ENCODE data around the gene ADCY4.

The ADCY4 gene

DNA sequence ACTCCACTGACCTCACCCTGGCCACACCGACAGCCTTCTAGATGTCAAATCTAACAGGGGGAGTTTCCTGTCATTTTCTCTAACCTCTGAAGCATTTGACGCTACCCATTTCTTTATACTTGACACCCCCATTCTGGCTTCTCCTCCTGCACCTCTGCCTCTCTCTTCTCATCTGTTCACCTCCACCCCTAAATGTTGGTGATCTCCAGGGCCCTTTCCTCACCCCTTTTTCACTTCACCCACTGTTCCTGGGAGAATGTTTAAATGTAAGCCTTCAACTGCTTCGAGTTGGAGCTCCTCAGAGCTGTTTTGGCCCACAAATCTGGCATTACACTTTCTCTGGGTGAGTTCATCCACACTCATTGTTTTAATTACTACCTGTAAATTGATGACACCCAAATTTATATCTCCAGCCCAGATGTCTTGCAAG, 63.0 kb downstream of the ADCY4 start:
- no peak overlapping the region for H3K27ac Mint-ChIP-seq
- peaks cover 5% of the 10 kb centered on the region for H3K36me3 Mint-ChIP-seq (ENCODE audit: low read depth)
- peaks cover 22% of the 10 kb centered on the region for H3K4me1 Mint-ChIP-seq
- H3K9me3 Mint-ChIP-seq: no peaks in the 10 kb centered on the region
- H3K27me3 Mint-ChIP-seq (ENCODE audit: low read depth, poor library complexity): peaks cover 9% of the 10 kb centered on the region
- no peak for TF ChIP-seq CTCF (IDR thresholded peaks at IDR 0.05)
- no peak for DNase-seq
- H3K4me3 Mint-ChIP-seq: peak overlapping the region; percentile 87

DNA sequence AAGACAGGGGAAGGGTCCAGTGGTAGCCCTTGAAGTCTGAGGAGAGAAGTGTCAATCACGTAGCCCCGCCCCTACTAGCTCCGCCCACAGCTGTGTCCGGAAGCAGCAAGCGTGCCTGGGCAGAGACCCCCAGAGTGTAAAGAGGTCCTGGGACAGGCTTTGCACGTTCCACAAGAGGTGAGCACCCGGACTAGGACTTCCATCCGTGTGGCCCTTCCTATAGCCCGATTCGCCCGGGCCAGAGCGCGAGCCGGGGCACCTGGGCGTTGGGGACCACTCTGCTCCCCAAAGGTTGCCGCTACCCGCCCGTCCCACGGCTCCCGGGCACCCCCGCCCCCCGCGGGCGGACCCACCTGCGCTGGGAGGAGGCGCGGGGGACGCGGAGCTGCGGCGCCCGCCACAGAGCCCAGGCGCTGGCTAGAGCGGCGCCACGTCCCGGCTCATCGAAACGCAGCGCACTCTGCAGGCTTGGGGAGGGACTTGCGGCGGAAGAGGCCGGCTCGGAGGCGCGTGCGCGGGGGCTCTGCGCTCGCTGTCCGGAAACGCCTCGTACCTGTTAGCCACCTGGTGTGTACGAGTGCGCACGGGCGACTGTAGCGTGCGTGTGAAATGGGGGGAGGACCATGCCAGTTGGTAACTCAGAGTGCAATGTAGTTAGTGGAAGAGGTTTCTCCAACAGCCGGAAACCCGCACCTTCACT, 63.6 kb downstream of the ADCY4 start, which contains the start of gene RABGGTA:
RABGGTA (minus strand) TSS at position 464 of the 700 bp plus-strand sequence. CDS start 482 bp downstream, outside the sequence.
- Mint-ChIP-seq H3K4me3 (peak within 1 kb of the TSS; percentile 87), H3K27me3 (ENCODE audit: low read depth, poor library complexity) (peaks cover 6% of the 10 kb centered on the region), H3K36me3 (ENCODE audit: low read depth) (peaks cover 10% of the 10 kb centered on the region), H3K4me1 (peaks cover 22% of the 10 kb centered on the region), H3K9me3 (no peaks in the 10 kb centered on the region), H3K27ac (peak within 1 kb of the TSS; percentile 89)
- peak; percentile 54 for TF ChIP-seq CTCF (IDR thresholded peaks at IDR 0.05)
- peak; percentile 91 for DNase-seq

- no peak for DNase-seq
- peak overlapping the region; percentile 87 for H3K4me3 Mint-ChIP-seq
- no peak for TF ChIP-seq CTCF (IDR thresholded peaks at IDR 0.05)
- H3K36me3 Mint-ChIP-seq (ENCODE audit: low read depth): peaks cover 10% of the 10 kb centered on the region
- H3K27ac Mint-ChIP-seq: peak overlapping the region; percentile 89
- H3K9me3 Mint-ChIP-seq: no peaks in the 10 kb centered on the region
- H3K27me3 Mint-ChIP-seq (ENCODE audit: low read depth, poor library complexity): peaks cover 6% of the 10 kb centered on the region
- peaks cover 22% of the 10 kb centered on the region for H3K4me1 Mint-ChIP-seq
Observed at GRCh38 chr14:24270537-24271133, 64.2 kb downstream of the ADCY4 start.

DNA sequence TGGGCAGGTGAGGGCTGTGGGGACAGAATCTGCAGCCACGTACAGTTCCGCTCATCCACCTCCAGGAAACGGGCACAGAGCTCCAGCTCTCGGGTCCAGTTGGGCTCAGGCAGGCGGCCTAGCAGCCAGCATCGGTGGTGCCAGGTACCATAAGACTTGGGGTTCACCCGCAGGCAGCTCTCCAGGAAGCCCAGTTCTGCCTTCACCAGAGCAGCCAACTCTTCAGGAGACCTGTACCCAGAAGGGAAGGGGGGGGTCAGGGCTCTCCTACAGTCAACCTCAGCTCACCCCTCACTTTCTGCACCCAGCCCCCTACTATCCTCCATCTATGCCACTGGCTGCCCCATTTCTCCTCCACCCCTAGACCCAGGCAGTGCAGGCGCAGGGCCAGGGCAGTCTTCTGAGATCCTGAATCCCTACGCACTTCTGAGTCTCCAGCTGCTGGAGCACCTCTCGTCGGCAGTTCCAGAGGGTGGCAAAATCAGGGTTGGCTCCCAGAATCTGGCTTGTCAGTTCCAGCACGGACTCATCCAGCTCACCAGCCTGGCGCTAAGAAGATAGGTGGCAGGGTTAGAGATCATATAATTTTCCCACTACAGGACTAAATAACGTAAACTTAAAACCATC, 64.8 kb downstream of the ADCY4 start:
- Mint-ChIP-seq H3K9me3 (no peaks in the 10 kb centered on the region), H3K27me3 (ENCODE audit: low read depth, poor library complexity) (peaks cover 6% of the 10 kb centered on the region), H3K4me1 (peaks cover 22% of the 10 kb centered on the region), H3K36me3 (ENCODE audit: low read depth) (peaks cover 10% of the 10 kb centered on the region), H3K4me3 (peak overlapping the region; percentile 87), H3K27ac (no peak overlapping the region)
- no peak for TF ChIP-seq CTCF (IDR thresholded peaks at IDR 0.05)
- no peak for DNase-seq

DNA sequence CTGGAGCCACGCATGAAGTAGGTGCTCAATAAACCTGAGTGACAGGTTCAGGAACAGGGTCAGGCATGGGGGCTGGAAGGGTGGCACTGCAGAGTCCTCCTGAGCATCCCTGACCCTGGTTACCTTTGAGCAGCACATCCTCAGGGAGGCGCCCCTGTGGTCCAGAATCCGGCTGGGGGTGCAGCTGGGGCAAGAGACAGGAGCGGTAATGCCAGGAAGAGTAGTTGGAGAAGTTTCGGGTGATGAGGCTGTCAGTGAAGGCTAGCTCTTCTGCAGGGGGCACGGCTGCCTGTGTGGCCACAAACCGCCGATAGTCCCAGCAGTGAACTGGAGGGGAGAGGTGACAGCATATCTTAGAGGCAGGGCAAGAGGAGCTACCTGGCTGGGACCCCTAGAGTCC, 65.5 kb downstream of the ADCY4 start:
- H3K4me3 Mint-ChIP-seq: no peak overlapping the region
- no peaks in the 10 kb centered on the region for H3K9me3 Mint-ChIP-seq
- peaks cover 10% of the 10 kb centered on the region for H3K36me3 Mint-ChIP-seq (ENCODE audit: low read depth)
- TF ChIP-seq CTCF (IDR thresholded peaks at IDR 0.05): no peak
- H3K4me1 Mint-ChIP-seq: peaks cover 22% of the 10 kb centered on the region
- H3K27me3 Mint-ChIP-seq (ENCODE audit: low read depth, poor library complexity): peaks cover 6% of the 10 kb centered on the region
- DNase-seq: no peak
- H3K27ac Mint-ChIP-seq: peak overlapping the region; percentile 61

Data from nephron progenitor cell (in vitro differentiated cells).